GM12872 (cell line): ENCODE results near the gene FRAS1.

ENCODE experiments used
- CTCF ChIP-seq: IDR thresholded peaks from 3 replicates; pipeline ENCODE4 v1.5.1; 2011; ENCODE audit warnings: low read depth, mild to moderate bottlenecking, low read length, moderate library complexity; ENCODE audit not compliant: insufficient read depth

Gene FRAS1

GRCh38 chr4:78171482-78171881 is 114.4 kb downstream of the FRAS1 start:
- TF ChIP-seq CTCF: no peak

- no peak for TF ChIP-seq CTCF
Measured at GRCh38 chr4:78174891-78175290, 117.8 kb downstream of the FRAS1 start.

- TF ChIP-seq CTCF: no peak
Measured at GRCh38 chr4:78179196-78179595, 122.1 kb downstream of the FRAS1 start.

- TF ChIP-seq CTCF: no peak
Measured at GRCh38 chr4:78184584-78184983, 127.5 kb downstream of the FRAS1 start.

GRCh38 chr4:78185117-78185516 is 128.0 kb downstream of the FRAS1 start:
- no peak for TF ChIP-seq CTCF

GRCh38 chr4:78186597-78187543 is 129.7 kb downstream of the FRAS1 start:
- no peak for TF ChIP-seq CTCF

GRCh38 chr4:78190068-78190467 is 132.9 kb downstream of the FRAS1 start:
- TF ChIP-seq CTCF: no peak
